Measurements from ENCODE around the gene CDH23. TPM values are rescaled to one million over a fixed set of nuclear protein-coding genes. Genes with fewer than 3 reads are reported as not detected.

CDH23 gene
- total and polyA plus RNA-seq, 2 of the 8 experiments (the other 6 are each of a cell fraction or from before 2014, with no cell fraction given) = 1.9 to 4.9 TPM

DNA sequence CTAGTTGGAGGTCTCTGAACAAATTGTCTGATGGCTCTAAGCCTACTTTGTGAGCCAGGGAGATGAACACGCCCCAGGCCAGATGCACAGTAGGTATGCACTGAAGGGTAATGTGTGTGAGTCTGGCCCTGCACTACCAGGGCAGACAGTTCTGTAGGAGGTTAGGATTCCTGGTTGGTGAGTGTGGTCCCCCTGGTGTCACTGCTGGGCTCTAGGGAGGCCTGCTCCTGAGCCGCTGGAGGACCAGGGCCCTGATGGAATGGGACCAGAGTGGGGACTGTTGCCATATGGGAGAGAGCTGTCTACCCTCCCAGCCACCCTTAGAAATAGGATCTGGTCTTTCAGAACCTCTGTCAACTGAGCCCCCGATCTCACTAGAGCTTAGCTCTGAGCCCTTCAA is 42.0 kb downstream of the CDH23 start:
- H3K9ac ChIP-seq (replicated peaks in 1 of 4; ENCODE audit: extremely low read depth in 1 of 4, low read depth in 3 of 4, low read length in 3 of 4) = no peak overlapping the region
- no peak overlapping the region for H2BK5ac ChIP-seq (ENCODE audit: low read depth, low read length)
- H3K27me3 ChIP-seq (replicated peaks in 1 of 4; ENCODE audit: control insufficient read depth in 3 of 4, extremely low read depth in 1 of 4, insufficient read depth in 3 of 4, low read length in 3 of 4) = no peaks in the 10 kb centered on the region
- no peaks in the 10 kb centered on the region for H3K79me2 ChIP-seq (ENCODE audit: control insufficient read depth in 1 of 2, insufficient read depth in 2 of 2, low read length in 2 of 2)
- H4K91ac ChIP-seq (replicated peaks; ENCODE audit: insufficient read length, low read length) = no peak overlapping the region
- no peak overlapping the region for H3K23ac ChIP-seq (ENCODE audit: insufficient read length)
- H3K4ac ChIP-seq (replicated peaks; ENCODE audit: insufficient read length, low read depth, low read length) = no peak overlapping the region
- no peak overlapping the region for H3K27ac ChIP-seq (ENCODE audit: low read depth, low read length)
- no peak overlapping the region for H4K8ac ChIP-seq (ENCODE audit: extremely low read depth, insufficient read depth, low read length)
- H2AK5ac ChIP-seq (ENCODE audit: low read depth, low read length) = no peak overlapping the region
- H3K4me3 ChIP-seq (ENCODE audit: extremely low read depth in 1 of 4, insufficient read depth in 2 of 4, low read depth in 3 of 4, low read length in 4 of 4) = no peak overlapping the region
- peaks cover 0 to 5% (median 2%) of the 10 kb centered on the region in 4 experiments; a peak in 3 of 7 replicates for H3K4me1 ChIP-seq (replicated peaks in 1 of 4; ENCODE audit: control insufficient read depth in 3 of 4, insufficient read depth in 4 of 4, low read length in 3 of 4)
- no peak overlapping the region for H4K5ac ChIP-seq (ENCODE audit: insufficient read length, low read depth, low read length)
- TF ChIP-seq, protein P1, sequence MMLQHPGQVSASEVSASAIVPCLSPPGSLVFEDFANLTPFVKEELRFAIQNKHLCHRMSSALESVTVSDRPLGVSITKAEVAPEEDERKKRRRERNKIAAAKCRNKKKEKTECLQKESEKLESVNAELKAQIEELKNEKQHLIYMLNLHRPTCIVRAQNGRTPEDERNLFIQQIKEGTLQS (IDR thresholded peaks at IDR 0.05; ENCODE audit: insufficient read depth, low read depth, low read length) = no peak
- TF ChIP-seq POU5F1 (IDR thresholded peaks at IDR 0.05; ENCODE audit: low read depth, low read length) (no peak), BACH1 (IDR thresholded peaks at IDR 0.05; ENCODE audit: low read length) (no peak), SP2 (IDR thresholded peaks at IDR 0.05; ENCODE audit: low read length) (no peak), CREB1 (IDR thresholded peaks at IDR 0.05) (no peak), SIX5 (IDR thresholded peaks at IDR 0.05; ENCODE audit: low read depth, low read length) (no peak), RFX5 (IDR thresholded peaks at IDR 0.05; ENCODE audit: borderline replicate concordance, low read depth, low read length) (no peak)
- ChIA-PET CTCF (ENCODE audit: partially characterized antibody) (interaction anchor here (0.8 to 1.9 kb wide), 6 partner anchors 10 to 268 kb away, joined by 3 to 10 read pairs (median 4); no protein-coding TSS in a partner anchor), POLR2A (ENCODE audit: partially characterized antibody) (no interaction called here)
- no peak for DNase-seq (ENCODE audit: low read depth in 1 of 2, low spot score in 2 of 2)
- no peak for FAIRE-seq
- no peak overlapping the region for H2BK120ac ChIP-seq (replicated peaks; ENCODE audit: low read depth, low read length)
- H2BK20ac ChIP-seq (ENCODE audit: low read length) = no peak overlapping the region
- peaks cover 0 to 2% of the 10 kb centered on the region in 2 experiments for H4K20me1 ChIP-seq (replicated peaks in 1 of 2; ENCODE audit: control insufficient read depth in 1 of 2, insufficient read depth in 2 of 2, low read length in 2 of 2)
- H3K4me2 ChIP-seq (ENCODE audit: insufficient read depth in 1 of 2, low read depth in 2 of 2, low read length in 2 of 2) = no peak overlapping the region
- H2AFZ ChIP-seq (ENCODE audit: low read length) = no peak overlapping the region
- H2BK15ac ChIP-seq (ENCODE audit: low read length) = no peak overlapping the region
- H3K14ac ChIP-seq (ENCODE audit: insufficient read length) = no peak overlapping the region
- H3K23me2 ChIP-seq (ENCODE audit: low read depth, low read length) = no peaks in the 10 kb centered on the region
- H2BK12ac ChIP-seq (ENCODE audit: low read depth, low read length) = no peak overlapping the region
- whole genome bisulfite sequencing, 2 experiments (ENCODE audit: extremely low coverage in 1 of 2, insufficient coverage in 1 of 2, insufficient read length in 1 of 2, insufficient replicate concordance in 2 of 2, low coverage in 1 of 2, low lambda C conversion rate in 2 of 2, missing lambda C conversion rate in 1 of 2) = 93% methylated on average over 3 of the region's 3 CpGs; no CpG with 5 or more reads in 1 of the 2 experiments
- no peaks in the 10 kb centered on the region for H3K9me3 ChIP-seq (ENCODE audit: insufficient read depth in 2 of 2, low read depth in 1 of 2, low read length in 1 of 2)
- H3K79me1 ChIP-seq (ENCODE audit: low read depth, low read length) = no peaks in the 10 kb centered on the region
- no peak overlapping the region for H3K18ac ChIP-seq (ENCODE audit: extremely low read depth, low read length)
- no peak overlapping the region for H3K56ac ChIP-seq (replicated peaks; ENCODE audit: insufficient read length, low read depth, low read length)
- H3K36me3 ChIP-seq (ENCODE audit: control insufficient read depth in 2 of 4, insufficient read depth in 4 of 4, low read length in 3 of 4) = no peaks in the 10 kb centered on the region
